HAP-1 (cell line): ENCODE measurements around the gene SPRY1.

ENCODE experiments used
- DNase-seq, 2 experiments: peaks; one replicate each; pipeline ENCODE4 v3.0.0-alpha.2; 2016 to 2020; ENCODE audit warnings: low spot score in 2 of 2
- H3K27me3 ChIP-seq: fragments of 250-450 bp; sonication (Bioruptor Pico); 2 replicates; pipeline ENCODE4 v1.5.1; 2020; ENCODE audit warnings: low read depth, mild to moderate bottlenecking, moderate library complexity
- H3K36me3 ChIP-seq: fragments of 250-450 bp; sonication (Bioruptor Pico); replicated peaks from 2 replicates; pipeline ENCODE4 v1.5.1; 2020; ENCODE audit warnings: mild to moderate bottlenecking
- H3K4me1 ChIP-seq: fragments of 250-450 bp; sonication (Bioruptor Pico); 2 replicates; pipeline ENCODE4 v1.5.1; 2020; ENCODE audit warnings: mild to moderate bottlenecking
- H3K4me3 ChIP-seq: fragments of 250-450 bp; sonication (Bioruptor Pico); 2 replicates; pipeline ENCODE4 v1.5.1; 2020; ENCODE audit warnings: mild to moderate bottlenecking, moderate library complexity
- H3K9me3 ChIP-seq: fragments of 250-450 bp; sonication (Bioruptor Pico); 2 replicates; pipeline ENCODE4 v1.5.1; 2020; ENCODE audit warnings: mild to moderate bottlenecking, moderate library complexity
- in situ Hi-C: fragments of 300-500 bp; cut with MboI; formaldehyde crosslinking; loops from 3 replicates; pipeline ENCODE4 v1.14.3; 2020; ENCODE audit warnings: low sequenced_read_pairs, inconsistent platforms, mixed read lengths

SPRY1 gene

DNA sequence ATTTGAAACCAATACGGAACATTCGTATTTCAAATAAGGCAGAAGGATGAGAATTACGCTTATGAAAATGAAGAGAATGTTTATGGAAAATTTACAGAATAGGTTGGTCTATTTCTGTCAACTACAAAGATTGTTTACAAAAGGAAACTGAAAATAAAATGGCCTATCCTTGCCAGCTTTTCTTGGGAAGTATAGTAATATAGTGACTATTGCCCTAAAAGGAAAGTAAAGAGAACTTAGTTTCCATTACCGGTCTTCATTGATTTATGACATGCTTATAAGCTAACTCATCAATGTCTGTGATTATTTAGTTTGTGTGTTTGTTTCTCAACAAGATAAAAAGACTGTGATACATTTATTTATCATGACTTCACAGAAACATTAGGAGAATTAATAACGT is 2.9 kb upstream of the SPRY1 start:
- DNase-seq = no peak
- H3K4me3 ChIP-seq = no peak overlapping the region
- H3K36me3 ChIP-seq = no peaks in the 10 kb centered on the region
- H3K27me3 ChIP-seq = peaks cover 3% of the 10 kb centered on the region; the same call in 1 of the 2 replicates
- peaks cover 3% of the 10 kb centered on the region for H3K4me1 ChIP-seq
- in situ Hi-C loops = loop anchor here (25.0 kb wide), 1 partner anchor 269 kb away; no protein-coding TSS in a partner anchor
- no peaks in the 10 kb centered on the region for H3K9me3 ChIP-seq

- no peaks in the 10 kb centered on the region for H3K27me3 ChIP-seq
- DNase-seq = peak; percentile 67 to 77
Observed at GRCh38 chr4:123397144-123398065, 810 bp downstream of the SPRY1 start.

DNA sequence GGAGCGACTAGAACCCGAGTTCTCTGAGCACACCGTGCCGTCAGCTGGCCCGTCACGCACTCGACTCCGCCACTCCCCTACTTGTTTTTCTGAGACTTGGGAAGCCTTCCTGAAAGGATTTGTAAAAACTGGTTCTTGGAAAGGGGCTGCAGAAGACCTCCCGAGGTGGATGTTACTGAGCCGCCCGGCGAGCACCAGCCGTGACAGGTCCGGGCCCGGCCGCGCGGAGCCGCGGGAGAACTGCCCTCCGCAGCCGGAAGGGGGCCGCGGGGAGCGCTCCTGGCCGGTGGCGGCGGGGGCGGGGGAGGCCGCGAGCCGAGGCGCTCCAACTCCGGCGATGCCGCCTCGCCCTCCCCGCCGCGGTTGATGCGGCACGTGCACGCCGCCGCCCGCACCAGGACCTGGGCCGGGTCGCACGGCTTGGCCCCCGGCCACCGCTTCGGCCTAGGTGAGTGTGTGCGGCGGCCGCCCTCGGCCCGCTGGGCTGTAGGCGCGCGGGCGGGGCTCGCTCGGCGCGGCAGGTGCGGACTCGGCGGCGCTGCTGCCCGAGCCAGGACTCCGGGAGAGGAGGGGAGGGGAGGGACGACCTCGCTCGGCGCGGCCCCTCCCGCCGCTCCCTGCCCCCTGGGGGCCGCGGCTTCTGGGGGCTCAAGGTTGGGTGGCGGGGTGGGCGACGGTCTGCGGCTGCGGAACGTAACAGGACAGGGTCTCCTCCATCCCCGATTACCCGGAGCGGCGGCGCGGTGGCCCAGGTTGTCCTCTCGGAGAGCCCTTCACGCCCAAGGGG is 1.7 kb downstream of the SPRY1 start:
- peak; percentile 48 to 81 for DNase-seq
- no peaks in the 10 kb centered on the region for H3K9me3 ChIP-seq
- in situ Hi-C loops = loop anchor here (25.0 kb wide), 1 partner anchor 264 kb away; no protein-coding TSS in a partner anchor
- peaks cover 8% of the 10 kb centered on the region for H3K4me1 ChIP-seq
- no peaks in the 10 kb centered on the region for H3K27me3 ChIP-seq
- H3K4me3 ChIP-seq = peak overlapping the region; percentile 51
- peaks cover 2% of the 10 kb centered on the region; the same call in 1 of the 2 replicates for H3K36me3 ChIP-seq

More at GRCh38 chr4:123397144-123398065, 810 bp downstream of the SPRY1 start:
- Histone ChIP-seq H3K4me1 (peaks cover 8% of the 10 kb centered on the region), H3K9me3 (no peaks in the 10 kb centered on the region), H3K36me3 (no peaks in the 10 kb centered on the region), H3K4me3 (peak overlapping the region; percentile 33)
- in situ Hi-C loops = loop anchor here (25.0 kb wide), 1 partner anchor 265 kb away; no protein-coding TSS in a partner anchor

- peaks cover 8% of the 10 kb centered on the region for H3K4me1 ChIP-seq
- peaks cover 8% of the 10 kb centered on the region; the same call in 1 of the 2 replicates for H3K36me3 ChIP-seq
- H3K9me3 ChIP-seq = 0 out of 2 replicates have a peak, but pooled peaks cover 3% of the 10 kb centered on the region
- no peaks in the 10 kb centered on the region for H3K27me3 ChIP-seq
- H3K4me3 ChIP-seq = peak overlapping the region; percentile 51
- DNase-seq = peak; percentile 52 to 72
- in situ Hi-C loops = loop anchor here (25.0 kb wide), 1 partner anchor 263 kb away; no protein-coding TSS in a partner anchor
Observed at GRCh38 chr4:123398853-123399626, 2.4 kb downstream of the SPRY1 start.

- Histone ChIP-seq H3K4me1 (peaks cover 8% of the 10 kb centered on the region), H3K4me3 (peak overlapping the region; percentile 51), H3K9me3 (0 out of 2 replicates have a peak, but pooled peaks cover 3% of the 10 kb centered on the region), H3K27me3 (no peaks in the 10 kb centered on the region), H3K36me3 (peaks cover 10% of the 10 kb centered on the region; the same call in 1 of the 2 replicates)
- in situ Hi-C loops = loop anchor here (25.0 kb wide), 1 partner anchor 263 kb away; no protein-coding TSS in a partner anchor
- peak; percentile 5 to 36 for DNase-seq
Observed at GRCh38 chr4:123399627-123400358, 3.2 kb downstream of the SPRY1 start.

- Histone ChIP-seq H3K9me3 (0 out of 2 replicates have a peak, but pooled peaks cover 3% of the 10 kb centered on the region), H3K4me1 (peaks cover 5% of the 10 kb centered on the region), H3K4me3 (no peak overlapping the region), H3K36me3 (peaks cover 10% of the 10 kb centered on the region; the same call in 1 of the 2 replicates), H3K27me3 (no peaks in the 10 kb centered on the region)
- in situ Hi-C loops = no loop called here
- no peak for DNase-seq
Observed at GRCh38 chr4:123401271-123402120, 4.9 kb downstream of the SPRY1 start.

DNA sequence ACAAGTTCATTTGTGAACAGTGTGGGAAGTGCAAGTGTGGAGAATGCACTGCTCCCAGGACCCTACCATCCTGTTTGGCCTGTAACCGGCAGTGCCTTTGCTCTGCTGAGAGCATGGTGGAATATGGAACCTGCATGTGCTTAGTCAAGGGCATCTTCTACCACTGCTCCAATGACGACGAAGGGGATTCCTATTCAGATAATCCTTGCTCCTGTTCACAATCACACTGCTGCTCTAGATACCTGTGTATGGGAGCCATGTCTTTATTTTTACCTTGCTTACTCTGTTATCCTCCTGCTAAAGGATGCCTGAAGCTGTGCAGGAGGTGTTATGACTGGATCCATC is 5.5 kb downstream of the SPRY1 start:
- H3K9me3 ChIP-seq = 0 out of 2 replicates have a peak, but pooled peaks cover 3% of the 10 kb centered on the region
- no peaks in the 10 kb centered on the region for H3K27me3 ChIP-seq
- no peak for DNase-seq
- H3K36me3 ChIP-seq = peaks cover 10% of the 10 kb centered on the region; the same call in 1 of the 2 replicates
- in situ Hi-C loops = no loop called here
- no peak overlapping the region for H3K4me3 ChIP-seq
- H3K4me1 ChIP-seq = peaks cover 5% of the 10 kb centered on the region

DNA sequence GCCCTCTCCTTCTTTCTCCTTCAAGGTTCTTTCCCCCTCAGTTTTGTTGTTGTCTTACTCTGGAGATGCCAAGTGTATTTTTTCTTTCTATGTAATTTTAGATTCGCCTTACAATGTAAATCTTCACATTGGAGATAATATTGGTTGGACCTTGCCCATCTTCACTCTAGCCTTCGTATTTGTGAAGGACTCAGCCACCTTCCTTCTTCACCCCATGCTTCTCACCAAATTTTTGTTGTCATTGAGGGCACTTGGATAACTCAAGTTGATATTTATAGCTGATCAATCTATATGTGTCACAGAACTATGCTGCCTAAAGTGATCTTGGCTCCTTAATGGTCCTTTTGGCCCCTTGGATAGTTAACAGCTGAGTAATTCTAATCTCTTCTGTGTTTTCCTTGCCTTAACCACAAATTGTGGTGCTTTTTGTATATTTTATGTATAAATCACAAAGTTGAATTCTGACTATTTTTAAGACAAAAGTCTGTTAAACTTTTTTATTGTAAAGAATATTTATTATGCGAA is 6.5 kb downstream of the SPRY1 start:
- Histone ChIP-seq H3K27me3 (no peaks in the 10 kb centered on the region), H3K4me1 (peaks cover 5% of the 10 kb centered on the region), H3K9me3 (0 out of 2 replicates have a peak, but pooled peaks cover 3% of the 10 kb centered on the region), H3K36me3 (peaks cover 10% of the 10 kb centered on the region; the same call in 1 of the 2 replicates), H3K4me3 (no peak overlapping the region)
- in situ Hi-C loops = no loop called here
- no peak for DNase-seq

- Histone ChIP-seq H3K4me3 (no peak overlapping the region), H3K9me3 (0 out of 2 replicates have a peak, but pooled peaks cover 3% of the 10 kb centered on the region), H3K27me3 (no peaks in the 10 kb centered on the region), H3K36me3 (peaks cover 10% of the 10 kb centered on the region; the same call in 1 of the 2 replicates), H3K4me1 (peaks cover 5% of the 10 kb centered on the region)
- DNase-seq = no peak
- in situ Hi-C loops = no loop called here
Observed at GRCh38 chr4:123404533-123404932, 7.9 kb downstream of the SPRY1 start.

DNA sequence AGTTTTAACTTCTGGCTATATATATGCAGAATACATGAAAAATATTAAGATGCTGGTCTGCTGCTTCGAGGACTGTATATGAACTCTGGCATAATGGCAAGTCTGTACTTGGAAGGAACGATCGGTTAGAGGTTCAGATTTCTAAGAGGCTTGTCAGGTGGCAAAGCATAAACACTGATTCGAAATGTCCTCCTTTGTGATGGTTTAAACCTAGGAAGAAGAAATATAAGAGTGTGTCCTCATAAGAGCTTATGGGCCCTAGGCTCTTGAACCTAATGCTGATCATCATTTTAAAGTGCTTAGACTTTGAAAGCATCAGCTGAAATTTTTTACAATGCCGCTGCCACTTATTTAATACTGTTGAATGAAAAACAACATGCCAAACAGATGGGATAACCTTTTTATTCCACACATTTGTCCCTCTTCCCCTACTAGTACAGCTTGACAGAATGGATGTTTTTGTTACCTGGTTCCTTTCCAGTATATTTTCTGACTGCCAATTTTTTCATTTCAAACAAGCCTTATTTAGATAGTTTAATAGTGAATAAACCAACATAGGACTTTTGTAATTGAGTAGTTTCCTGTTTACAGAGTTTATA is 8.8 kb downstream of the SPRY1 start:
- Histone ChIP-seq H3K9me3 (0 out of 2 replicates have a peak, but pooled peaks cover 3% of the 10 kb centered on the region), H3K4me1 (peaks cover 3% of the 10 kb centered on the region), H3K27me3 (0 out of 2 replicates have a peak, but pooled peaks cover 4% of the 10 kb centered on the region), H3K4me3 (no peak overlapping the region), H3K36me3 (peaks cover 10% of the 10 kb centered on the region; the same call in 1 of the 2 replicates)
- in situ Hi-C loops = no loop called here
- no peak for DNase-seq

DNA sequence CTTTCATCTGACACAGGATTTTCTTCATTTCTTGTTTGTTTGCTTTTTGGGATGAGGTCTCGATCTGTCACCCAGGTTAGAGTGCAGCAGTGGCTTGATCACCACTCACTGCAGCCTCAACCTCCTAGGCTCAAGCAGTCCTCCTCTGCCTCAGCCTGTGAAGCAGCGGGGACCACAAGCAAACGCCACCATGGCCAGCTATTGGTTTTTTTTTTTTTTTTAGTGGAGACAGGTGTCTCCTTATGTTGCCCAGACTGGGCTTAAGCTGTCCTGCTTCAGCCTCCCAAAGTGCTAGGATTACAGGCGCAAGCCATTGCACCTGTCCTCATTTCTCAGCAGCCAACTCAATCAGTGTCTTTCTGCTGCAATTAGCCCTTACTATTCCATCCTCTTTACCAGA is 10.3 kb downstream of the SPRY1 start:
- H3K4me1 ChIP-seq = no peaks in the 10 kb centered on the region

More for the DNA sequence above, 10.3 kb downstream of the SPRY1 start:
- H3K36me3 ChIP-seq = peaks cover 10% of the 10 kb centered on the region; the same call in 1 of the 2 replicates
- in situ Hi-C loops = no loop called here
- 0 out of 2 replicates have a peak, but pooled peaks cover 3% of the 10 kb centered on the region for H3K9me3 ChIP-seq
- H3K27me3 ChIP-seq = 0 out of 2 replicates have a peak, but pooled peaks cover 4% of the 10 kb centered on the region
- H3K4me3 ChIP-seq = no peak overlapping the region
- DNase-seq = no peak
